K562 (cell line): ENCODE measurements around the gene CDCA4. TPM values are rescaled to one million over a fixed set of nuclear protein-coding genes. Genes with fewer than 3 reads are reported as not detected.
A peak's percentile ranks its signal among the peaks of the same experiment; 100 is the strongest.

ENCODE experiments used
- CSDE1 ChIP-seq, 2 experiments: fragments of 450-650 bp; IDR thresholded peaks; 2 replicates each; pipeline ENCODE4 v1.6.1; 2016; ENCODE audit warnings: mild to moderate bottlenecking in 1 of 2
- FOXJ3 ChIP-seq: sonication (generic); formaldehyde crosslinking; IDR thresholded peaks from 2 replicates; pipeline ENCODE4 v1.4.0; 2020; ENCODE audit warnings: mild to moderate bottlenecking, missing genetic modification reagents
- HMG20B ChIP-seq: fragments of 250-450 bp; sonication (Bioruptor Pico); IDR thresholded peaks from 2 replicates; pipeline ENCODE4 v1.5.0; 2021; ENCODE audit warnings: mild to moderate bottlenecking
- ID3 ChIP-seq, 2 experiments: fragments of 250-450 bp in 1 of 2; fragments of 450-650 bp in 1 of 2; sonication (Bioruptor Pico) in 1 of 2; IDR thresholded peaks; 2 replicates each; pipeline versions ENCODE4 v1.6.1 to v1.8.0; 2016 to 2021; ENCODE audit warnings: mild to moderate bottlenecking in 2 of 2, moderate library complexity in 2 of 2, missing compliant biosample characterization in 1 of 2, missing genetic modification characterization in 1 of 2
- IRF2 ChIP-seq: sonication (generic); formaldehyde crosslinking; IDR thresholded peaks from 2 replicates; pipeline ENCODE4 v1.8.1; 2022; ENCODE audit warnings: mild to moderate bottlenecking, missing genetic modification reagents
- KAT7 ChIP-seq: sonication (generic); formaldehyde crosslinking; IDR thresholded peaks from 2 replicates; pipeline ENCODE4 v1.8.0; 2022; ENCODE audit warnings: missing genetic modification reagents, mild to moderate bottlenecking, borderline replicate concordance
- L3MBTL2 ChIP-seq: fragments of 450-650 bp; IDR thresholded peaks from 2 replicates; pipeline ENCODE4 v1.6.1; 2016; ENCODE audit warnings: mild to moderate bottlenecking, moderate library complexity
- POLR2AphosphoS2 ChIP-seq: IDR thresholded peaks from 2 replicates; pipeline ENCODE4 v1.6.1; 2012; ENCODE audit warnings: low read length, improper control_type of control experiment
- PTRF ChIP-seq: fragments of 450-650 bp; IDR thresholded peaks from 2 replicates; pipeline ENCODE4 v1.6.1; 2016; ENCODE audit warnings: mild to moderate bottlenecking, missing genetic modification characterization, missing compliant biosample characterization
- RCOR1 ChIP-seq, 2 experiments: IDR thresholded peaks; 2 replicates each; pipeline ENCODE4 v1.6.1; 2012; ENCODE audit warnings: low read depth in 2 of 2, low read length in 2 of 2, borderline replicate concordance in 1 of 2, improper control_type of control experiment in 1 of 2
- SETDB1 ChIP-seq: IDR thresholded peaks from one replicate; pipeline ENCODE4 v1.6.1; 2012; ENCODE audit warnings: low read length, control low read depth, inconsistent platforms
- SP1 ChIP-seq: sonication (generic); formaldehyde crosslinking; IDR thresholded peaks from 2 replicates; pipeline ENCODE4 v1.8.1; 2022; ENCODE audit warnings: mild to moderate bottlenecking, missing genetic modification reagents
- SREBF2 ChIP-seq: sonication (generic); formaldehyde crosslinking; IDR thresholded peaks from 2 replicates; pipeline ENCODE4 v1.4.0; 2020; ENCODE audit warnings: mild to moderate bottlenecking, missing genetic modification reagents
- STAT6 ChIP-seq: sonication (generic); formaldehyde crosslinking; IDR thresholded peaks from 2 replicates; pipeline ENCODE4 v1.8.1; 2023; ENCODE audit warnings: mild to moderate bottlenecking, missing genetic modification reagents
- TCF3 ChIP-seq: sonication (generic); formaldehyde crosslinking; IDR thresholded peaks from 2 replicates; pipeline ENCODE4 v1.4.0; 2020; ENCODE audit warnings: mild to moderate bottlenecking, missing genetic modification reagents
- ZC3H8 ChIP-seq: fragments of 450-650 bp; IDR thresholded peaks from 2 replicates; pipeline ENCODE4 v1.6.1; 2017
- ZFX ChIP-seq: sonication (generic); formaldehyde crosslinking; IDR thresholded peaks from 2 replicates; pipeline ENCODE4 v1.8.0; 2022; ENCODE audit warnings: mild to moderate bottlenecking, missing genetic modification reagents, moderate library complexity
- ZNF24 ChIP-seq: fragments of 450-650 bp; IDR thresholded peaks from 2 replicates; pipeline ENCODE4 v1.6.1; 2016
- ZNF277 ChIP-seq: fragments of 250-450 bp; sonication (Bioruptor Pico); IDR thresholded peaks from 2 replicates; pipeline ENCODE4 v1.8.0; 2022; ENCODE audit warnings: inconsistent platforms, mild to moderate bottlenecking, moderate library complexity, borderline replicate concordance
- ZNF311 ChIP-seq: fragments of 250-450 bp; sonication (Bioruptor Pico); IDR thresholded peaks from 2 replicates; pipeline ENCODE4 v1.4.0; 2020; ENCODE audit warnings: mild to moderate bottlenecking, moderate library complexity
- ZNF316 ChIP-seq: fragments of 450-650 bp; IDR thresholded peaks from 2 replicates; pipeline ENCODE4 v1.6.1; 2016
- ZNF41 ChIP-seq: fragments of 250-450 bp; sonication (Bioruptor Pico); conservative IDR thresholded peaks from 2 replicates; pipeline ENCODE4 v1.4.0; 2020; ENCODE audit warnings: mild to moderate bottlenecking
- ZNF507 ChIP-seq: conservative IDR thresholded peaks from 2 replicates; pipeline ENCODE4 v1.6.1; 2017; ENCODE audit warnings: missing genetic modification characterization, missing compliant biosample characterization
- ZNF785 ChIP-seq: fragments of 250-450 bp; sonication (Bioruptor Pico); IDR thresholded peaks from 2 replicates; pipeline ENCODE4 v1.4.0; 2020; ENCODE audit warnings: mild to moderate bottlenecking
- polyA plus RNA-seq, 8 experiments: library from polyadenylated mRNA; depleted of rRNA in 4 of 8; stranded (reverse) in 5 of 8; unstranded in 3 of 8; fragments of >200 nt; fragmentation: Nextera tagmentation in 2 of 8; fragmentation: Illumina TruSeq in 1 of 8; extraction: Ambion mirVana in 2 of 8; extraction: Trizol in 1 of 8; gene quantifications; 2 replicates each; pipeline versions ENCODE4 v1.2.1 to v1.2.3, GENCODE V29; 2011 to 2014; ENCODE audit warnings: inconsistent platforms in 1 of 8, missing spikeins in 1 of 8
- total RNA-seq, 7 experiments: library from RNA; depleted of rRNA in 6 of 7; stranded (reverse); fragments of >200 nt in 6 of 7; fragmentation: Illumina TruSeq in 2 of 7; extraction: Trizol in 2 of 7; gene quantifications; 2 replicates each; pipeline versions ENCODE4 v1.2.1 to v1.2.3, GENCODE V29; 2011 to 2021; ENCODE audit warnings: low replicate concordance in 1 of 7

Gene CDCA4
- total and polyA plus RNA-seq, 9 of the 15 experiments (the other 6 are each of a cell fraction or from before 2014, with no cell fraction given): 6.6 to 44.2 (median 23.0) TPM

GRCh38 chr14:105019861-105020814 lies 745 bp downstream of the CDCA4 start (continued):
- TF ChIP-seq SP1 (CRISPR knock-in tag) (no peak), ID3 (CRISPR knock-in tag; IDR thresholded peaks at IDR 0.05) (no peak), ID3 (tag; IDR thresholded peaks at IDR 0.05) (no peak), ZNF311 (CRISPR knock-in tag) (no peak), CSDE1 (IDR thresholded peaks at IDR 0.05) (no peak), SREBF2 (CRISPR knock-in tag) (no peak), ZNF24 (no peak), KAT7 (CRISPR knock-in tag) (peak; percentile 67; the same call in 1 of the 2 replicates), POLR2AphosphoS2 (no peak), STAT6 (CRISPR knock-in tag) (no peak), ZNF785 (CRISPR knock-in tag) (no peak), PTRF (tag) (no peak), HMG20B (no peak), ZNF316 (no peak), ZC3H8 (no peak), ZNF41 (no peak), ZNF277 (CRISPR knock-in tag) (no peak), ZFX (CRISPR knock-in tag) (peak; percentile 65), IRF2 (CRISPR knock-in tag) (no peak), TCF3 (CRISPR knock-in tag) (no peak), L3MBTL2 (peak; percentile 42; the same call in 1 of the 2 replicates), FOXJ3 (no peak), RCOR1 (IDR thresholded peaks at IDR 0.05; ENCODE audit: borderline replicate concordance in 1 of 2, low read depth in 2 of 2, low read length in 2 of 2) (no peak), ZNF507 (no peak), SETDB1 (no peak)
